A549 (cell line): ENCODE measurements around the gene NT5C3B. TPM values are rescaled to one million over a fixed set of nuclear protein-coding genes. Genes with fewer than 3 reads are reported as not detected.

Experiments
- ATAC-seq, 2 experiments: fragments of 200-7000 bp in 1 of 2; fragments of >200 bp in 1 of 2; cut with Nextera tagmentation in 1 of 2; cut with Tn5 transposase in 1 of 2; 3 replicates each; pipeline versions ENCODE4 v1.8.0 to v1.9.1; 2018 to 2020; ENCODE audit warnings: mild to moderate bottlenecking in 1 of 2, moderate library complexity in 1 of 2
- CTCF ChIA-PET: fragments of 300-600 bp; sonication (Branson Sonifier 250); formaldehyde crosslinking; extraction: SDS; loops from one replicate; lab custom pipeline; 2021; ENCODE audit warnings: antibody characterized with exemption, inconsistent platforms; lab: Yijun Ruan, JAX
- POLR2A ChIA-PET: fragments of 350-600 bp; formaldehyde crosslinking; extraction: SDS; loops from one replicate; lab custom pipeline; 2021; ENCODE audit warnings: antibody characterized with exemption, inconsistent platforms; lab: Yijun Ruan, JAX
- DNase-seq, 2 experiments: peaks; one replicate each; pipeline versions ENCODE4 v3.0.0 to v3.0.0-alpha.2; 2011 to 2016; ENCODE audit warnings: low read depth in 1 of 2, low spot score in 1 of 2
- FAIRE-seq: peaks from 2 replicates; lab custom pipeline; 2011; peaks lifted over from hg19 to GRCh38; lab: Jason Lieb, UNC
- H3K27ac ChIP-seq, 2 experiments: fragments of >200 bp; sonication (Bioruptor Twin); formaldehyde crosslinking; 3 replicates each; pipeline ENCODE4 v1.5.1; 2016 to 2017
- H3K4me1 ChIP-seq: fragments of >200 bp; sonication (Bioruptor Twin); formaldehyde crosslinking; 3 replicates; pipeline ENCODE4 v1.6.1; 2016
- H3K4me2 ChIP-seq: fragments of >200 bp; sonication (Bioruptor Twin); formaldehyde crosslinking; 3 replicates; pipeline ENCODE4 v1.6.1; 2016
- H3K4me3 ChIP-seq: fragments of >200 bp; sonication (Bioruptor Twin); formaldehyde crosslinking; 3 replicates; pipeline ENCODE4 v1.5.1; 2016
- H3K9me3 ChIP-seq: fragments of >200 bp; sonication (Bioruptor Twin); formaldehyde crosslinking; 3 replicates; pipeline ENCODE4 v1.6.1; 2016
- CBX2 ChIP-seq: fragments of 200-600 bp; sonication (generic); IDR thresholded peaks from 2 replicates; pipeline ENCODE4 v1.6.1; 2016; ENCODE audit warnings: low read depth, mild to moderate bottlenecking, borderline replicate concordance
- CEBPB ChIP-seq, 2 experiments: fragments of >200 bp in 1 of 2; sonication (Bioruptor Twin) in 1 of 2; formaldehyde crosslinking in 1 of 2; IDR thresholded peaks; 2 replicates each; pipeline ENCODE4 v1.6.1; 2012 to 2016
- E2F6 ChIP-seq: IDR thresholded peaks from 2 replicates; pipeline ENCODE4 v1.6.1; 2012; ENCODE audit warnings: low read depth, borderline replicate concordance
- EHF ChIP-seq: fragments of 250-450 bp; sonication (Bioruptor Pico); IDR thresholded peaks from 2 replicates; pipeline ENCODE4 v1.5.0; 2020; ENCODE audit warnings: mild to moderate bottlenecking
- EHMT2 ChIP-seq: fragments of 200-600 bp; sonication (generic); IDR thresholded peaks from 2 replicates; pipeline ENCODE4 v1.6.1; 2016; ENCODE audit warnings: antibody characterized with exemption, low read depth, mild to moderate bottlenecking, moderate library complexity
- EP300 ChIP-seq, 2 experiments: fragments of >200 bp; sonication (Bioruptor Twin); formaldehyde crosslinking; IDR thresholded peaks; 2 replicates in 1 of 2; 3 replicates in 1 of 2; pipeline ENCODE4 v1.6.1; 2016 to 2017
- ESRRA ChIP-seq: fragments of 150-350 bp; IDR thresholded peaks from 2 replicates; pipeline ENCODE4 v1.6.1; 2014; ENCODE audit warnings: mild to moderate bottlenecking, low read length, borderline replicate concordance
- FOSB ChIP-seq: fragments of 250-450 bp; sonication (Bioruptor Pico); IDR thresholded peaks from 2 replicates; pipeline ENCODE4 v1.5.0; 2020; ENCODE audit warnings: mild to moderate bottlenecking, moderate library complexity
- FOSL2 ChIP-seq, 2 experiments: fragments of 450-650 bp in 1 of 2; fragments of >200 bp in 1 of 2; sonication (Bioruptor Twin) in 1 of 2; formaldehyde crosslinking; IDR thresholded peaks; 2 replicates each; pipeline versions ENCODE4 v1.5.0 to v1.6.1; 2016 to 2020; ENCODE audit warnings: mild to moderate bottlenecking in 1 of 2, moderate library complexity in 1 of 2
- GATA3 ChIP-seq: IDR thresholded peaks from 2 replicates; pipeline ENCODE4 v1.6.1; 2012; ENCODE audit warnings: borderline replicate concordance
- HDAC2 ChIP-seq: fragments of 200-600 bp; sonication (generic); IDR thresholded peaks from 2 replicates; pipeline ENCODE4 v1.6.1; 2016
- HMGXB4 ChIP-seq: fragments of 250-450 bp; sonication (Bioruptor Pico); IDR thresholded peaks from 2 replicates; pipeline ENCODE4 v1.5.0; 2021; ENCODE audit warnings: mild to moderate bottlenecking, moderate library complexity, borderline replicate concordance
- HOXA7 ChIP-seq: fragments of 250-450 bp; sonication (Bioruptor Pico); IDR thresholded peaks from 2 replicates; pipeline ENCODE4 v1.5.0; 2020; ENCODE audit warnings: mild to moderate bottlenecking, moderate library complexity
- HOXB13 ChIP-seq: fragments of 250-450 bp; sonication (Bioruptor Pico); IDR thresholded peaks from 2 replicates; pipeline ENCODE4 v1.5.0; 2020; ENCODE audit warnings: low read depth, mild to moderate bottlenecking, moderate library complexity
- JUNB ChIP-seq: fragments of >200 bp; sonication (Bioruptor Twin); formaldehyde crosslinking; IDR thresholded peaks from 2 replicates; pipeline ENCODE4 v1.6.1; 2016
- MAFK ChIP-seq: fragments of 450-650 bp; IDR thresholded peaks from 2 replicates; pipeline ENCODE4 v1.6.1; 2014; ENCODE audit not compliant: partially characterized antibody
- NFE2L2 ChIP-seq: fragments of 150-350 bp; conservative IDR thresholded peaks from 2 replicates; pipeline ENCODE4 v1.6.1; 2014; ENCODE audit warnings: low read length
- NR3C1 ChIP-seq: fragments of >200 bp; sonication (Bioruptor Twin); formaldehyde crosslinking; IDR thresholded peaks from 3 replicates; pipeline ENCODE4 v1.6.1; 2017
- PHF8 ChIP-seq: fragments of 200-600 bp; sonication (generic); IDR thresholded peaks from 2 replicates; pipeline ENCODE4 v1.6.1; 2016; ENCODE audit warnings: low read depth, mild to moderate bottlenecking, antibody characterized with exemption, moderate library complexity, borderline replicate concordance
- POLR2AphosphoS2 ChIP-seq: conservative IDR thresholded peaks from 2 replicates; pipeline ENCODE4 v1.6.1; 2012; ENCODE audit warnings: low read length, improper control_type of control experiment, inconsistent platforms
- RARB ChIP-seq: fragments of 250-450 bp; sonication (Bioruptor Pico); IDR thresholded peaks from 2 replicates; pipeline ENCODE4 v1.8.0; 2021; ENCODE audit warnings: mild to moderate bottlenecking, moderate library complexity
- RCOR1 ChIP-seq: fragments of 150-350 bp; IDR thresholded peaks from 2 replicates; pipeline ENCODE4 v1.6.1; 2014; ENCODE audit warnings: antibody characterized with exemption, low read length, low read depth
- REST ChIP-seq: fragments of 200-600 bp; sonication (generic); IDR thresholded peaks from 2 replicates; pipeline ENCODE4 v1.6.1; 2016; ENCODE audit warnings: antibody characterized with exemption, mild to moderate bottlenecking, moderate library complexity
- RFX5 ChIP-seq: fragments of 450-650 bp; IDR thresholded peaks from 2 replicates; pipeline ENCODE4 v1.7.1; 2014; ENCODE audit warnings: antibody characterized with exemption, mild to moderate bottlenecking, moderate library complexity
- RNF2 ChIP-seq: fragments of 200-600 bp; sonication (generic); IDR thresholded peaks from 2 replicates; pipeline ENCODE4 v1.6.1; 2016; ENCODE audit warnings: low read depth, mild to moderate bottlenecking, antibody characterized with exemption, moderate library complexity, borderline replicate concordance
- SREBF2 ChIP-seq: fragments of 450-650 bp; IDR thresholded peaks from 2 replicates; pipeline ENCODE4 v1.6.1; 2014; ENCODE audit warnings: mild to moderate bottlenecking, moderate library complexity
- TFCP2L1 ChIP-seq: fragments of 250-450 bp; sonication (Bioruptor Pico); IDR thresholded peaks from 2 replicates; pipeline ENCODE4 v1.5.0; 2021; ENCODE audit warnings: mild to moderate bottlenecking
- WGBS: methylation state at CpG from one replicate; pipeline ENCODE4 v1.1.6; 2017; ENCODE audit errors: missing lambda C conversion rate; 5-methylcytosine and 5-hydroxymethylcytosine counted together
- polyA minus RNA-seq: library from RNA; depleted of rRNA, polyadenylated mRNA; stranded (reverse); fragments of >200 nt; gene quantifications from 2 replicates; pipeline ENCODE4 v1.2.3, GENCODE V29; 2011; rRNA and poly(A)+ RNA removed
- polyA plus RNA-seq, 4 experiments: library from polyadenylated mRNA; depleted of rRNA in 3 of 4; stranded (reverse); fragments of >200 nt; fragmentation: RNase III in 1 of 4; extraction: RNeasy Plus Mini Kit Qiagen cat#74134 plus additional on column Dnase treatment in 1 of 4; gene quantifications; 2 replicates in 3 of 4; 3 replicates in 1 of 4; pipeline ENCODE4 v1.2.3, GENCODE V29; 2011 to 2017
- TF ChIP-seq, protein P1 (sequence below): fragments of 150-350 bp; IDR thresholded peaks from 2 replicates; pipeline ENCODE4 v1.6.1; 2014; ENCODE audit warnings: low read depth, mild to moderate bottlenecking, low read length
- TF ChIP-seq, protein P2 (sequence below): IDR thresholded peaks from 2 replicates; pipeline ENCODE4 v1.6.1; 2012
- TF ChIP-seq, protein P3 (sequence below): fragments of >200 bp; sonication (Bioruptor Twin); formaldehyde crosslinking; IDR thresholded peaks from 3 replicates; pipeline ENCODE4 v1.5.1; 2016

The NT5C3B gene
- polyA plus RNA-seq (2011; rRNA removed) (167 and 171 TPM in 2 replicates), polyA plus RNA-seq (2017; fragmentation: RNase III; extraction: RNeasy Plus Mini Kit Qiagen cat#74134 plus additional on column Dnase treatment) (109 to 118 TPM (median 114 TPM) in 3 replicates), polyA minus RNA-seq (75.3 and 79.7 TPM in 2 replicates)
- 123 and 126 TPM in 2 replicates for polyA plus RNA-seq (2012; cell fraction: cytosol; rRNA removed)
- 81.6 and 83.4 TPM in 2 replicates for polyA plus RNA-seq (2012; cell fraction: nucleus; rRNA removed)

GRCh38 chr17:41835800-41836549 is at the start of gene NT5C3B:
TSS of gene NT5C3B (minus strand) at chr17:41836232. CDS start at chr17:41836193, 39 bp downstream.
- peaks cover 13% of the 10 kb centered on the region for H3K4me1 ChIP-seq
- H3K4me3 ChIP-seq, result peak within 1 kb of the TSS; percentile 74
- H3K4me2 ChIP-seq, result peak within 1 kb of the TSS; percentile 81
- peak within 1 kb of the TSS; percentile 87 to 97 for H3K27ac ChIP-seq
- no peak for FAIRE-seq
- DNase-seq, result peak; percentile 60 to 93
- H3K9me3 ChIP-seq, result no peaks in the 10 kb centered on the region
- ATAC-seq, result peak; percentile 94
- CTCF ChIA-PET, result interaction anchor here (1.4 to 2.9 kb wide), 6 partner anchors 12 to 127 kb away, joined by 4 to 11 read pairs (median 6); partner anchors contain the start of genes FKBP10 and P3H4
- POLR2A ChIA-PET, result interaction anchor here (1.3 kb wide), 1 partner anchor 24 kb away, joined by 3 read pairs; the partner anchor contains the start of gene P3H4
- 4% methylated on average over 10 of the region's 72 CpGs for WGBS
- TF ChIP-seq FOSB (CRISPR knock-in tag) (no peak), MAFK (no peak), GATA3 (no peak), JUNB (no peak), EHF (CRISPR knock-in tag) (no peak), E2F6 (peak; percentile 51; the same call in 1 of the 2 replicates), ESRRA (no peak), EHMT2 (no peak), RARB (no peak), NR3C1 (no peak), RFX5 (no peak), FOSL2 (IDR thresholded peaks at IDR 0.05) (no peak), FOSL2 (CRISPR knock-in tag; IDR thresholded peaks at IDR 0.05) (no peak), NFE2L2 (no peak), RNF2 (peak; percentile 77; the same call in 1 of the 2 replicates), EP300 (IDR thresholded peaks at IDR 0.05) (no peak), HOXB13 (CRISPR knock-in tag) (0 out of 2 replicates have a peak, but pooled peaks have one; percentile 26), CBX2 (no peak), HMGXB4 (no peak), PHF8 (peak; percentile 77), HDAC2 (no peak), POLR2AphosphoS2 (no peak), REST (no peak), SREBF2 (no peak), RCOR1 (no peak), CEBPB (IDR thresholded peaks at IDR 0.05) (no peak), HOXA7 (CRISPR knock-in tag) (no peak), TFCP2L1 (no peak)
- TF ChIP-seq, protein P1, sequence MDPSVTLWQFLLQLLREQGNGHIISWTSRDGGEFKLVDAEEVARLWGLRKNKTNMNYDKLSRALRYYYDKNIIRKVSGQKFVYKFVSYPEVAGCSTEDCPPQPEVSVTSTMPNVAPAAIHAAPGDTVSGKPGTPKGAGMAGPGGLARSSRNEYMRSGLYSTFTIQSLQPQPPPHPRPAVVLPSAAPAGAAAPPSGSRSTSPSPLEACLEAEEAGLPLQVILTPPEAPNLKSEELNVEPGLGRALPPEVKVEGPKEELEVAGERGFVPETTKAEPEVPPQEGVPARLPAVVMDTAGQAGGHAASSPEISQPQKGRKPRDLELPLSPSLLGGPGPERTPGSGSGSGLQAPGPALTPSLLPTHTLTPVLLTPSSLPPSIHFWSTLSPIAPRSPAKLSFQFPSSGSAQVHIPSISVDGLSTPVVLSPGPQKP, result no peak
- TF ChIP-seq, protein P2, sequence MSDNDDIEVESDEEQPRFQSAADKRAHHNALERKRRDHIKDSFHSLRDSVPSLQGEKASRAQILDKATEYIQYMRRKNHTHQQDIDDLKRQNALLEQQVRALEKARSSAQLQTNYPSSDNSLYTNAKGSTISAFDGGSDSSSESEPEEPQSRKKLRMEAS, result peak; percentile 68; the same call in 1 of the 2 replicates
- TF ChIP-seq, protein P3, sequence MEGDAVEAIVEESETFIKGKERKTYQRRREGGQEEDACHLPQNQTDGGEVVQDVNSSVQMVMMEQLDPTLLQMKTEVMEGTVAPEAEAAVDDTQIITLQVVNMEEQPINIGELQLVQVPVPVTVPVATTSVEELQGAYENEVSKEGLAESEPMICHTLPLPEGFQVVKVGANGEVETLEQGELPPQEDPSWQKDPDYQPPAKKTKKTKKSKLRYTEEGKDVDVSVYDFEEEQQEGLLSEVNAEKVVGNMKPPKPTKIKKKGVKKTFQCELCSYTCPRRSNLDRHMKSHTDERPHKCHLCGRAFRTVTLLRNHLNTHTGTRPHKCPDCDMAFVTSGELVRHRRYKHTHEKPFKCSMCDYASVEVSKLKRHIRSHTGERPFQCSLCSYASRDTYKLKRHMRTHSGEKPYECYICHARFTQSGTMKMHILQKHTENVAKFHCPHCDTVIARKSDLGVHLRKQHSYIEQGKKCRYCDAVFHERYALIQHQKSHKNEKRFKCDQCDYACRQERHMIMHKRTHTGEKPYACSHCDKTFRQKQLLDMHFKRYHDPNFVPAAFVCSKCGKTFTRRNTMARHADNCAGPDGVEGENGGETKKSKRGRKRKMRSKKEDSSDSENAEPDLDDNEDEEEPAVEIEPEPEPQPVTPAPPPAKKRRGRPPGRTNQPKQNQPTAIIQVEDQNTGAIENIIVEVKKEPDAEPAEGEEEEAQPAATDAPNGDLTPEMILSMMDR, result no peak
